A549 (cell line): ENCODE results near the gene ATF3. TPM values are rescaled to one million over a fixed set of nuclear protein-coding genes. Genes with fewer than 3 reads are reported as not detected.

ENCODE experiments used
- ATAC-seq, 2 experiments: fragments of 200-7000 bp in 1 of 2; fragments of >200 bp in 1 of 2; cut with Nextera tagmentation in 1 of 2; cut with Tn5 transposase in 1 of 2; 3 replicates each; pipeline versions ENCODE4 v1.8.0 to v1.9.1; 2018 to 2020; ENCODE audit warnings: mild to moderate bottlenecking in 1 of 2, moderate library complexity in 1 of 2
- CTCF ChIA-PET: fragments of 300-600 bp; sonication (Branson Sonifier 250); formaldehyde crosslinking; extraction: SDS; loops from one replicate; lab custom pipeline; 2021; ENCODE audit warnings: antibody characterized with exemption, inconsistent platforms; lab: Yijun Ruan, JAX
- POLR2A ChIA-PET: fragments of 350-600 bp; formaldehyde crosslinking; extraction: SDS; loops from one replicate; lab custom pipeline; 2021; ENCODE audit warnings: antibody characterized with exemption, inconsistent platforms; lab: Yijun Ruan, JAX
- DNase-seq, 2 experiments: peaks; one replicate each; pipeline versions ENCODE4 v3.0.0 to v3.0.0-alpha.2; 2011 to 2016; ENCODE audit warnings: low read depth in 1 of 2, low spot score in 1 of 2
- FAIRE-seq: peaks from 2 replicates; lab custom pipeline; 2011; peaks lifted over from hg19 to GRCh38; lab: Jason Lieb, UNC
- H3K27ac ChIP-seq, 2 experiments: fragments of >200 bp; sonication (Bioruptor Twin); formaldehyde crosslinking; 3 replicates each; pipeline ENCODE4 v1.5.1; 2016 to 2017
- H3K4me1 ChIP-seq: fragments of >200 bp; sonication (Bioruptor Twin); formaldehyde crosslinking; 3 replicates; pipeline ENCODE4 v1.6.1; 2016
- H3K4me2 ChIP-seq: fragments of >200 bp; sonication (Bioruptor Twin); formaldehyde crosslinking; 3 replicates; pipeline ENCODE4 v1.6.1; 2016
- H3K4me3 ChIP-seq: fragments of >200 bp; sonication (Bioruptor Twin); formaldehyde crosslinking; 3 replicates; pipeline ENCODE4 v1.5.1; 2016
- H3K9me3 ChIP-seq: fragments of >200 bp; sonication (Bioruptor Twin); formaldehyde crosslinking; 3 replicates; pipeline ENCODE4 v1.6.1; 2016
- BCL3 ChIP-seq: fragments of >200 bp; sonication (Bioruptor Twin); formaldehyde crosslinking; IDR thresholded peaks from 3 replicates; pipeline ENCODE4 v1.6.1; 2016
- CBX2 ChIP-seq: fragments of 200-600 bp; sonication (generic); IDR thresholded peaks from 2 replicates; pipeline ENCODE4 v1.6.1; 2016; ENCODE audit warnings: low read depth, mild to moderate bottlenecking, borderline replicate concordance
- CEBPB ChIP-seq, 2 experiments: fragments of >200 bp in 1 of 2; sonication (Bioruptor Twin) in 1 of 2; formaldehyde crosslinking in 1 of 2; IDR thresholded peaks; 2 replicates each; pipeline ENCODE4 v1.6.1; 2012 to 2016
- EP300 ChIP-seq, 2 experiments: fragments of >200 bp; sonication (Bioruptor Twin); formaldehyde crosslinking; IDR thresholded peaks; 2 replicates in 1 of 2; 3 replicates in 1 of 2; pipeline ENCODE4 v1.6.1; 2016 to 2017
- FOSL2 ChIP-seq, 2 experiments: fragments of 450-650 bp in 1 of 2; fragments of >200 bp in 1 of 2; sonication (Bioruptor Twin) in 1 of 2; formaldehyde crosslinking; IDR thresholded peaks; 2 replicates each; pipeline versions ENCODE4 v1.5.0 to v1.6.1; 2016 to 2020; ENCODE audit warnings: mild to moderate bottlenecking in 1 of 2, moderate library complexity in 1 of 2
- FOXS1 ChIP-seq: fragments of 250-450 bp; sonication (Bioruptor Pico); IDR thresholded peaks from 2 replicates; pipeline ENCODE4 v1.5.0; 2020; ENCODE audit warnings: mild to moderate bottlenecking, moderate library complexity
- GATA3 ChIP-seq: IDR thresholded peaks from 2 replicates; pipeline ENCODE4 v1.6.1; 2012; ENCODE audit warnings: borderline replicate concordance
- HEYL ChIP-seq: fragments of 250-450 bp; sonication (Bioruptor Pico); IDR thresholded peaks from 2 replicates; pipeline ENCODE4 v1.8.0; 2021; ENCODE audit warnings: mild to moderate bottlenecking, moderate library complexity
- JUN ChIP-seq, 2 experiments: fragments of >200 bp; sonication (Bioruptor Twin); formaldehyde crosslinking; IDR thresholded peaks; 2 replicates in 1 of 2; 3 replicates in 1 of 2; pipeline ENCODE4 v1.6.1; 2016 to 2017
- JUNB ChIP-seq: fragments of >200 bp; sonication (Bioruptor Twin); formaldehyde crosslinking; IDR thresholded peaks from 2 replicates; pipeline ENCODE4 v1.6.1; 2016
- KDM1A ChIP-seq: fragments of 200-600 bp; sonication (generic); IDR thresholded peaks from 2 replicates; pipeline ENCODE4 v1.6.1; 2016; ENCODE audit warnings: low read depth, mild to moderate bottlenecking
- MAFK ChIP-seq: fragments of 450-650 bp; IDR thresholded peaks from 2 replicates; pipeline ENCODE4 v1.6.1; 2014; ENCODE audit not compliant: partially characterized antibody
- POLR2A ChIP-seq: IDR thresholded peaks from 2 replicates; pipeline ENCODE4 v1.6.1; 2012; ENCODE audit warnings: mild to moderate bottlenecking, low read length
- RAD21 ChIP-seq, 2 experiments: fragments of >200 bp in 1 of 2; sonication (Bioruptor Twin) in 1 of 2; formaldehyde crosslinking in 1 of 2; IDR thresholded peaks in 1 of 2; conservative IDR thresholded peaks in 1 of 2; 2 replicates in 1 of 2; 3 replicates in 1 of 2; pipeline ENCODE4 v1.6.1; 2012 to 2018; ENCODE audit warnings: inconsistent platforms in 1 of 2
- RFX5 ChIP-seq: fragments of 450-650 bp; IDR thresholded peaks from 2 replicates; pipeline ENCODE4 v1.7.1; 2014; ENCODE audit warnings: antibody characterized with exemption, mild to moderate bottlenecking, moderate library complexity
- SMC3 ChIP-seq: fragments of >200 bp; sonication (Bioruptor Twin); formaldehyde crosslinking; IDR thresholded peaks from 3 replicates; pipeline ENCODE4 v1.6.1; 2018; ENCODE audit warnings: inconsistent platforms
- SREBF2 ChIP-seq: fragments of 450-650 bp; IDR thresholded peaks from 2 replicates; pipeline ENCODE4 v1.6.1; 2014; ENCODE audit warnings: mild to moderate bottlenecking, moderate library complexity
- ZNF302 ChIP-seq: fragments of 250-450 bp; sonication (Bioruptor Pico); IDR thresholded peaks from 2 replicates; pipeline ENCODE4 v1.9.0; 2021; ENCODE audit warnings: inconsistent platforms, mild to moderate bottlenecking, moderate library complexity
- ZSCAN20 ChIP-seq: fragments of 250-450 bp; sonication (Bioruptor Pico); IDR thresholded peaks from 2 replicates; pipeline ENCODE4 v1.8.0; 2022; ENCODE audit warnings: mild to moderate bottlenecking, moderate library complexity
- WGBS: methylation state at CpG from one replicate; pipeline ENCODE4 v1.1.6; 2017; ENCODE audit errors: missing lambda C conversion rate; 5-methylcytosine and 5-hydroxymethylcytosine counted together
- polyA plus RNA-seq, 4 experiments: library from polyadenylated mRNA; depleted of rRNA in 3 of 4; stranded (reverse); fragments of >200 nt; fragmentation: RNase III in 1 of 4; extraction: RNeasy Plus Mini Kit Qiagen cat#74134 plus additional on column Dnase treatment in 1 of 4; gene quantifications; 2 replicates in 3 of 4; 3 replicates in 1 of 4; pipeline ENCODE4 v1.2.3, GENCODE V29; 2011 to 2017
- TF ChIP-seq, protein P1 (sequence below): fragments of 200-600 bp; sonication (generic); IDR thresholded peaks from 2 replicates; pipeline ENCODE4 v1.6.1; 2016; ENCODE audit warnings: antibody characterized with exemption, mild to moderate bottlenecking, moderate library complexity
- TF ChIP-seq, protein P2 (sequence below): IDR thresholded peaks from 2 replicates; pipeline ENCODE4 v1.6.1; 2012
- TF ChIP-seq, protein P3 (sequence below): fragments of 250-450 bp; sonication (Bioruptor Pico); IDR thresholded peaks from 2 replicates; pipeline ENCODE4 v1.5.0; 2021; ENCODE audit warnings: mild to moderate bottlenecking, moderate library complexity, borderline replicate concordance

Gene ATF3
- polyA plus RNA-seq, 2 of the 4 experiments (the other 2 are of a cell fraction): 4.4 to 62.9 TPM

- TF ChIP-seq, protein P1, sequence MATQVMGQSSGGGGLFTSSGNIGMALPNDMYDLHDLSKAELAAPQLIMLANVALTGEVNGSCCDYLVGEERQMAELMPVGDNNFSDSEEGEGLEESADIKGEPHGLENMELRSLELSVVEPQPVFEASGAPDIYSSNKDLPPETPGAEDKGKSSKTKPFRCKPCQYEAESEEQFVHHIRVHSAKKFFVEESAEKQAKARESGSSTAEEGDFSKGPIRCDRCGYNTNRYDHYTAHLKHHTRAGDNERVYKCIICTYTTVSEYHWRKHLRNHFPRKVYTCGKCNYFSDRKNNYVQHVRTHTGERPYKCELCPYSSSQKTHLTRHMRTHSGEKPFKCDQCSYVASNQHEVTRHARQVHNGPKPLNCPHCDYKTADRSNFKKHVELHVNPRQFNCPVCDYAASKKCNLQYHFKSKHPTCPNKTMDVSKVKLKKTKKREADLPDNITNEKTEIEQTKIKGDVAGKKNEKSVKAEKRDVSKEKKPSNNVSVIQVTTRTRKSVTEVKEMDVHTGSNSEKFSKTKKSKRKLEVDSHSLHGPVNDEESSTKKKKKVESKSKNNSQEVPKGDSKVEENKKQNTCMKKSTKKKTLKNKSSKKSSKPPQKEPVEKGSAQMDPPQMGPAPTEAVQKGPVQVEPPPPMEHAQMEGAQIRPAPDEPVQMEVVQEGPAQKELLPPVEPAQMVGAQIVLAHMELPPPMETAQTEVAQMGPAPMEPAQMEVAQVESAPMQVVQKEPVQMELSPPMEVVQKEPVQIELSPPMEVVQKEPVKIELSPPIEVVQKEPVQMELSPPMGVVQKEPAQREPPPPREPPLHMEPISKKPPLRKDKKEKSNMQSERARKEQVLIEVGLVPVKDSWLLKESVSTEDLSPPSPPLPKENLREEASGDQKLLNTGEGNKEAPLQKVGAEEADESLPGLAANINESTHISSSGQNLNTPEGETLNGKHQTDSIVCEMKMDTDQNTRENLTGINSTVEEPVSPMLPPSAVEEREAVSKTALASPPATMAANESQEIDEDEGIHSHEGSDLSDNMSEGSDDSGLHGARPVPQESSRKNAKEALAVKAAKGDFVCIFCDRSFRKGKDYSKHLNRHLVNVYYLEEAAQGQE: no peak
- TF ChIP-seq KDM1A (0 out of 2 replicates have a peak, but pooled peaks have one; percentile 37), CBX2 (no peak), RAD21 (conservative IDR thresholded peaks at IDR 0.05 in 1 of 2, IDR thresholded peaks at IDR 0.05 in 1 of 2) (peak; percentile 85 to 98), POLR2A (peak; percentile 38), SREBF2 (no peak), ZSCAN20 (CRISPR knock-in tag) (no peak), SMC3 (peak; percentile 98)
Observed at GRCh38 chr1:212665241-212666115, 56.9 kb downstream of the ATF3 start (continued).

GRCh38 chr1:212666116-212666775, 57.7 kb downstream of the ATF3 start:
- CTCF ChIA-PET: interaction anchor here (0.6 to 5.3 kb wide), 34 partner anchors 10 to 338 kb away, joined by 3 to 115 read pairs (median 10); partner anchors contain the start of genes BATF3, NSL1 and TATDN3
- TF ChIP-seq FOSL2 (IDR thresholded peaks at IDR 0.05) (no peak), FOSL2 (CRISPR knock-in tag; IDR thresholded peaks at IDR 0.05) (no peak), HEYL (CRISPR knock-in tag) (no peak), RFX5 (no peak)
- Histone ChIP-seq H3K9me3 (no peaks in the 10 kb centered on the region), H3K4me1 (peaks cover 44% of the 10 kb centered on the region), H3K4me2 (peak overlapping the region; percentile 91), H3K27ac (peak overlapping the region; percentile 74 to 81), H3K4me3 (no peak overlapping the region)
- FAIRE-seq (no peak), ATAC-seq (no peak), DNase-seq (no peak)
- POLR2A ChIA-PET: interaction anchor here (1.3 to 2.3 kb wide), 2 partner anchors 35 to 57 kb away, joined by 3 to 17 read pairs; partner anchors contain the start of gene ATF3
- WGBS: 80% methylated on average over 10 of the region's 10 CpGs

DNA sequence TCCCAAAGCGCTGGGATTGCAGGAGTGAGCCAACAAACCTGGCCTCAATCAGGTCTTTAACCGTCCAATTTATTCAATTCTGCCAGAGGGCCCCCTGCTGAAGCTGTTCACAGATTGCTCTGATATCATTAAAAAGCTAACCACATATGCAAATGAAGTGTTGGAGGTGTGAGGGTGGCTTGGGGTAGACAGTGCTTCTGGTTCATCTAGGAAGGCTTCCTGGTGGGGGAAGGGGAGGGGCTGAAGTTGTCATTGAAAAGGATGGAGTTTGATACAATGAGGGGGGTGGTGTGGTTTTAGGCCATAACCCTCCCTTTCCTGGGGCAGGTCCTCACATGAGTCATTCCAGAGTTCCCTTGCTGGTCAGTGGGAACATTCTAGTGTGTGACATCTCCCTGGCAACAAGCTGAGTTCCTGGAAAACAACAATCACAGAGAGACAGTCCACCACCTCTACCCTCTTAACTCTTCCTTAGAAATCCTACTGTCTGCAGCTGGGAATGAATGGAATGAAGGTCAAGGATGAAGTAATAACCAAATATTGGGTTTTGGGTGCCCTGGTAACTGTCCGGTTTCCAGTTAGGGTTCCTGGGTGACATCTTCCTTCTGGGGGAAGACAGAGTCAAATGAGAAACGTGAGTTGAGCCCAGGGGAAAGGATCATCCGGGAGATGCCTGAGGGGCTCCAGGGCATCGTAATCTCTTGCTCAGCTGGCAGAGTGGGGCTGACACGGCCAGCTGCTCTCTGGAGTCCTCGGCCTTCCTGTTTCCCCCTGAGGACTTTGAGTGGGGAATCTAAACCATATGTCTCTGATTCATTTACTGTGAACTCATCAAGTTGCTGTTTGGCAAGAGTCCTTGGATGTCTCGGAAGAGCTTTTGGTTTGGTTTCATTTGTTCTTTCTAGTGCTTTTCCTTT, 58.9 kb downstream of the ATF3 start:
- POLR2A ChIA-PET: interaction anchor here (1.1 to 2.0 kb wide), 5 partner anchors 32 to 124 kb away, joined by 4 to 9 read pairs (median 4); partner anchors contain the start of genes ATF3, BATF3, NSL1 and TATDN3
- H3K27ac ChIP-seq: peak overlapping the region; percentile 74 to 81
- CTCF ChIA-PET: interaction anchor here (0.6 to 5.3 kb wide), 16 partner anchors 10 to 328 kb away, joined by 3 to 115 read pairs (median 4); no protein-coding TSS in a partner anchor

More for the DNA sequence above, 58.9 kb downstream of the ATF3 start:
- TF ChIP-seq JUNB (peak; percentile 63; the same call in 1 of the 2 replicates), JUN (IDR thresholded peaks at IDR 0.05) (peak in 1 of 2 experiments; percentile 42; a peak in 1 of 5 replicates), ZNF302 (CRISPR knock-in tag) (no peak), CEBPB (IDR thresholded peaks at IDR 0.05) (peak; percentile 32 to 70; a peak in 2 of 4 replicates), FOXS1 (CRISPR knock-in tag) (no peak), EP300 (IDR thresholded peaks at IDR 0.05) (peak in 1 of 2 experiments; percentile 62; a peak in 1 of 5 replicates), BCL3 (0 out of 3 replicates have a peak, but pooled peaks have one; percentile 41), FOSL2 (IDR thresholded peaks at IDR 0.05) (peak; percentile 29; the same call in 1 of the 2 replicates), FOSL2 (CRISPR knock-in tag; IDR thresholded peaks at IDR 0.05) (peak; percentile 81), MAFK (no peak), GATA3 (peak; percentile 45; the same call in 1 of the 2 replicates)
- TF ChIP-seq, protein P2, sequence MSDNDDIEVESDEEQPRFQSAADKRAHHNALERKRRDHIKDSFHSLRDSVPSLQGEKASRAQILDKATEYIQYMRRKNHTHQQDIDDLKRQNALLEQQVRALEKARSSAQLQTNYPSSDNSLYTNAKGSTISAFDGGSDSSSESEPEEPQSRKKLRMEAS: 0 out of 2 replicates have a peak, but pooled peaks have one; percentile 14
- TF ChIP-seq, protein P3, sequence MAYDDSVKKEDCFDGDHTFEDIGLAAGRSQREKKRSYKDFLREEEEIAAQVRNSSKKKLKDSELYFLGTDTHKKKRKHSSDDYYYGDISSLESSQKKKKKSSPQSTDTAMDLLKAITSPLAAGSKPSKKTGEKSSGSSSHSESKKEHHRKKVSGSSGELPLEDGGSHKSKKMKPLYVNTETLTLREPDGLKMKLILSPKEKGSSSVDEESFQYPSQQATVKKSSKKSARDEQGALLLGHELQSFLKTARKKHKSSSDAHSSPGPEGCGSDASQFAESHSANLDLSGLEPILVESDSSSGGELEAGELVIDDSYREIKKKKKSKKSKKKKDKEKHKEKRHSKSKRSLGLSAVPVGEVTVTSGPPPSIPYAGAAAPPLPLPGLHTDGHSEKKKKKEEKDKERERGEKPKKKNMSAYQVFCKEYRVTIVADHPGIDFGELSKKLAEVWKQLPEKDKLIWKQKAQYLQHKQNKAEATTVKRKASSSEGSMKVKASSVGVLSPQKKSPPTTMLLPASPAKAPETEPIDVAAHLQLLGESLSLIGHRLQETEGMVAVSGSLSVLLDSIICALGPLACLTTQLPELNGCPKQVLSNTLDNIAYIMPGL (CRISPR knock-in tag): no peak
- peak overlapping the region; percentile 26; the same call in 2 of the 3 replicates for H3K4me3 ChIP-seq
- H3K4me2 ChIP-seq: peak overlapping the region; percentile 91
- no peak for FAIRE-seq
- H3K9me3 ChIP-seq: no peaks in the 10 kb centered on the region
- 28% methylated on average over 9 of the region's 9 CpGs for WGBS
- ATAC-seq: peak; percentile 69 to 75
- peaks cover 53% of the 10 kb centered on the region for H3K4me1 ChIP-seq
- peak; percentile 78 to 92 for DNase-seq
